ENCODE data around the gene MPDZ.
"Not testable (repeated sequence)": the region's sequence is repeated elsewhere in the genome, so short reads cannot be mapped to it uniquely, and the experiment has no call there.

MPDZ gene

GRCh38 chr9:13268469-13268868, 11.0 kb downstream of the MPDZ start:
- DNase-seq (ENCODE audit: low read depth in 2 of 2, low spot score in 1 of 2), result no peak

GRCh38 chr9:13267743-13268142, 11.7 kb downstream of the MPDZ start:
- DNase-seq (ENCODE audit: low read depth in 2 of 2, low spot score in 1 of 2), result no peak

GRCh38 chr9:13266167-13266566, 13.3 kb downstream of the MPDZ start:
- DNase-seq (ENCODE audit: low read depth in 2 of 2, low spot score in 1 of 2), result no peak

- no peak for DNase-seq (ENCODE audit: low read depth in 2 of 2, low spot score in 1 of 2)
Measured at GRCh38 chr9:13264788-13265187, 14.7 kb downstream of the MPDZ start.

GRCh38 chr9:13263511-13263910, 16.0 kb downstream of the MPDZ start:
- DNase-seq (ENCODE audit: low read depth in 2 of 2, low spot score in 1 of 2), result no peak

- DNase-seq (ENCODE audit: low read depth in 2 of 2, low spot score in 1 of 2), result no peak
Measured at GRCh38 chr9:13252852-13253251, 26.6 kb downstream of the MPDZ start.

GRCh38 chr9:13244181-13244580, 35.3 kb downstream of the MPDZ start:
- DNase-seq (ENCODE audit: low read depth in 2 of 2, low spot score in 1 of 2), result no peak

GRCh38 chr9:13241283-13241682, 38.2 kb downstream of the MPDZ start:
- no peak for DNase-seq (ENCODE audit: low read depth in 2 of 2, low spot score in 1 of 2)

GRCh38 chr9:13239660-13240059, 39.8 kb downstream of the MPDZ start:
- no peak for DNase-seq (ENCODE audit: low read depth in 2 of 2, low spot score in 1 of 2)

GRCh38 chr9:13239208-13239607, 40.3 kb downstream of the MPDZ start:
- no peak for DNase-seq (ENCODE audit: low read depth in 2 of 2, low spot score in 1 of 2)

GRCh38 chr9:13234932-13235331, 44.6 kb downstream of the MPDZ start:
- no peak for DNase-seq (ENCODE audit: low read depth in 2 of 2, low spot score in 1 of 2)

GRCh38 chr9:13228431-13228830, 51.1 kb downstream of the MPDZ start:
- DNase-seq (ENCODE audit: low read depth in 2 of 2, low spot score in 1 of 2), result no peak

- DNase-seq (ENCODE audit: low read depth in 2 of 2, low spot score in 1 of 2), result no peak
Measured at GRCh38 chr9:13224366-13224765, 55.1 kb downstream of the MPDZ start.

- DNase-seq (ENCODE audit: low read depth in 2 of 2, low spot score in 1 of 2), result not testable (repeated sequence)
Measured at GRCh38 chr9:13222733-13223132, 56.8 kb downstream of the MPDZ start.

- no peak for DNase-seq (ENCODE audit: low read depth in 2 of 2, low spot score in 1 of 2)
Measured at GRCh38 chr9:13221741-13222140, 57.8 kb downstream of the MPDZ start.

- DNase-seq (ENCODE audit: low read depth in 2 of 2, low spot score in 1 of 2), result no peak
Measured at GRCh38 chr9:13220837-13221236, 58.7 kb downstream of the MPDZ start.

GRCh38 chr9:13215791-13216554, 63.5 kb downstream of the MPDZ start:
- no peak for DNase-seq (ENCODE audit: low read depth in 2 of 2, low spot score in 1 of 2)

- no peak for DNase-seq (ENCODE audit: low read depth in 2 of 2, low spot score in 1 of 2)
Measured at GRCh38 chr9:13213998-13214397, 65.5 kb downstream of the MPDZ start.

- no peak for DNase-seq (ENCODE audit: low read depth in 2 of 2, low spot score in 1 of 2)
Measured at GRCh38 chr9:13213337-13213736, 66.2 kb downstream of the MPDZ start.

- no peak for DNase-seq (ENCODE audit: low read depth in 2 of 2, low spot score in 1 of 2)
Measured at GRCh38 chr9:13210306-13210705, 69.2 kb downstream of the MPDZ start.

GRCh38 chr9:13209498-13209897, 70.0 kb downstream of the MPDZ start:
- no peak for DNase-seq (ENCODE audit: low read depth in 2 of 2, low spot score in 1 of 2)

GRCh38 chr9:13205824-13206223, 73.7 kb downstream of the MPDZ start:
- no peak for DNase-seq (ENCODE audit: low read depth in 2 of 2, low spot score in 1 of 2)

- DNase-seq (ENCODE audit: low read depth in 2 of 2, low spot score in 1 of 2), result no peak
Measured at GRCh38 chr9:13190040-13190439, 89.5 kb downstream of the MPDZ start.
